Measurements from ENCODE around the gene OR10A3.

OR10A3 gene

GRCh38 chr11:7936615-7937014 lies 4.9 kb downstream of the OR10A3 start:
- DNase-seq = no peak

DNA sequence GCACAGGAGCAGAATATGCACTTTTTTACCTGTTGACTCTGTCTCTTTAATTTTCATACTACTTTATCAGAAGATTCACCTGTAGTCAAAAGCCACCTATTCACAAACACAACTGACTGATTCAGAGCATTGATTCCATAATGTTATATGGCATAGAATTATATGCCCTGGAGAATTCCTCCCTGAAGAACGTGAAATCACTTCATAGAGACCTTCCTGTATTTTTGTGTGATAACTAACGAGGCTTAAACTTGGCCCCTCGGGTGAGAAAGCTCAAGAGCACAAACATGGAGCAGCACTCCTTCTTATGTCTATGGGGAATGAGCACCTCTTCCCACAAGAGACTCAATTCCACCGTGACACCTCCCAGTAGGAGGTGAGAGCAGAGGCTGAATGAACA lies 10.3 kb downstream of the OR10A3 start, which contains the start of gene OR10A6:
TSS of gene OR10A6 (minus strand) at position 101 of the 400 bp plus-strand sequence. CDS start 2,606 bp downstream, outside the sequence.
- no peak for DNase-seq

- no peak for DNase-seq
These were observed 13.9 kb downstream of the OR10A3 start for GRCh38 chr11:7927635-7928034.

- no peak for DNase-seq
These were observed 17.0 kb downstream of the OR10A3 start for GRCh38 chr11:7924536-7924935.

DNA sequence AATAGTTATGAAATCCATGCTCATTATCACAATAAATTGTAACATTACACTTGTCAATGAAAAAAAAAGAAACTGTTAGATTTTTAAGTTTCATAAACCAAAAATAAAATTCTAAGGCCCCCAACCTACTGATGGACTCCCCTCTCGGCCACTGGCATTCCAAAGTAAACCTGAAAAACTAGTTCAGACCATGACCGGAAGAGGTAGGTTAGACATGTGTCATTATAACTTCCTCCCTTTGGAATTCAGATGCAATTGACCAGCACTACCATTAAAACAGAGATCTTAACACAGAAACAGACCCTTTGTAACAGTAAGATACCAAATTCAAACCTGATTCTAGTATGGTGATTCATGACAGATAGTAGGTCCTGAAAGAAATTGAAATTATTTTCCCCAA lies 23.4 kb downstream of the OR10A3 start:
- no peak for DNase-seq

DNA sequence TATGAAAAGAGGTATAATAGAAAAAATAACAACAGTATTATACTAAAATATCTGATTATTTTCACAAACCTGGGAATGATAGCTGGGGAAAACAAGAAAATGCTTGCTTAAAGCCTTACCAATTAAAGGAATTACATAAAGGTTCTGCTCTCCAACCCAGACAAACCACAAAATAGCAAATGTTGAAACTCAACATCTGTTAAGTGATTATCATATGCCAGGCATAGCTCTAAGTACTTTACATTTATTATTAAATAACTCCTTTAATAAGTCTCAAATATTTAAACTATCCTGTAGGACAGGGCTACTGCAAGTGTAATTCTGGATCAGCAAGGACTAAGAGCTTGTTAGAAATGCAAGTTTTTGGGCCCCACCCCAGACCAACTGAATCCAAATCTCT lies 30.5 kb downstream of the OR10A3 start:
- DNase-seq = no peak

- DNase-seq = no peak
These were observed 31.2 kb downstream of the OR10A3 start for GRCh38 chr11:7910286-7910788.

GRCh38 chr11:7909585-7910285 lies 31.8 kb downstream of the OR10A3 start:
- no peak for DNase-seq

GRCh38 chr11:7907121-7907520 lies 34.4 kb downstream of the OR10A3 start:
- DNase-seq = no peak

DNA sequence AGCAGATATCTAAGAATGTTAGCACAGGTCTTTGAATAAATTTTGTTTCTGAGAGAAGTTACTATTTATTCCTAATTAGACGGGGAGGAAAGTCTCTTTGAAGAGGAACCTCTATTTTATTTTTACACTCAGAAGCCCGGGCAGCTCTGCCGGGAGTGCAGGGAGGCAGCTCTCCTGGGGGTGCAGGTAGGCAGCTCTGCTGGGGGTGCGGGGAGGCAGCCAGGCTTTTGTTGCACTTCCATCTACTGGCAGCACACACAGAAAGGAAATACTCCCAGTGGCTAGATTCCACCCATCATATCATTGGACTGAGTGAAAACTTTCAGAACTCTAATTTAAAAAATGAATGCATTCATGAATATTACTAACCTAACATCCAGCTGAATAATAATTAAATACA lies 35.0 kb downstream of the OR10A3 start:
- DNase-seq = no peak

- no peak for DNase-seq
These were observed 35.5 kb downstream of the OR10A3 start for GRCh38 chr11:7905961-7906429.

- DNase-seq = no peak
These were observed 36.0 kb downstream of the OR10A3 start for GRCh38 chr11:7905549-7905948.

DNA sequence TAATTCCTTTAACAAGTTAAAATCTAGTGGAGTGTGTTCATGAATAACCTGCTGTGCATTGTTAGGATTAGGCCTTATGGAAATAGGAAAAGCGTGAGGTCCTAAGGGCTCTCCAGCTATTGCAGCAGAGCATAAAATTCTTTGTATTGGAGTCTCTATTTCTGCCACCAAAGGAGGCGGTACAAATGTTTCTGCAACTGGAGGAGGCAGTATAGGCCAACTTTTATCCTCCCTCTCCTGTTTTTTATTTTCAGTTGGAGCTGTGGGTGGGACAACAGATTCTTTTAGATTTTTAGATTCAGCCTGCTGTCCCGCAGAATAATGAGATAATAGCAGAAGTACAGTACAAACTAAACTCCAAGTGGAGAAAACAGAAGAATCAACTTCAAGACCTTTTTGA lies 36.6 kb downstream of the OR10A3 start:
- DNase-seq = no peak

- DNase-seq = no peak
These were observed 37.6 kb downstream of the OR10A3 start for GRCh38 chr11:7903940-7904339.

DNA sequence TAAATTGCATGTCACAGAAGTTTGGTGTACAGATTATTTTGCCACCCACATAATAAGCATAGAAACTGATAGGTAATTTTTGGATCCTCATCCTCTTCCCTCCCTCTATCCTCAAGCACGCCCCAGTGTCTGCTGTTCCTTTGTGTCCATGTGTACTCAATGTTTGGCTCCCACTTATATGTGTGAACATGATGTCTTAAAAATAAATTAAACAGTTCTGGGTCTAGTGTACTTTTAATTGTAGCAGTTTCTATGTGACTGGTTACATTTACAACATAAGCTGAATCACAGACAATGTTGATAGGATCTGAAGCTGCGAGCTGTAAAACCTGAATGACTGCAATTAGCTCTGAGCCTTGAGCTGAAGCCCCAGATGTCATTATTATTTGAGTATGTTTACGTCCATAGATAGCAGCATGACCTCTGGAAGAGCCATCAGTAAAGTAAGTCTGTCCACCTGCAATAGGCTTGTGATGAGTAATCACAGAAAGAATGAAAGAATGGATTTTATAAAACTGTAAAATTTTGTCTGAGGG lies 40.1 kb downstream of the OR10A3 start:
- no peak for DNase-seq

DNA sequence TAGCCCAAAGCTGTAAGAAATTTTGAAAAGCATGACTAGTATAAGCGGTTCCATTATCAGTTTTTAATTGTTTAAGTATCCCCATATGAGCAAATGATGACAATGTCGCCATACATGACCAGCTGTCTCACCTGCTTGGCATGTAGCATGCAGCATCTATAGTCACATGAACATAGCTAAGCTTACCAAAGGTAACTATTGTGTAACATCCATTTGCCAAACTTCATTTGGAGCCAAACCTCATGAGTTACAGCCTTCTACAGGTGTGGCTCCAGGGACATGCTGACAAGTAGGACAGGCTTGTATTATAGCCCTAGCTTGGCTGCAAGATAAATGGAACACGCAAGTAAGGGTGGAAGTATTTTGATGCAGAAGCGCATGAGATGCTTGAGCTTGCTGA lies 40.8 kb downstream of the OR10A3 start:
- no peak for DNase-seq

DNA sequence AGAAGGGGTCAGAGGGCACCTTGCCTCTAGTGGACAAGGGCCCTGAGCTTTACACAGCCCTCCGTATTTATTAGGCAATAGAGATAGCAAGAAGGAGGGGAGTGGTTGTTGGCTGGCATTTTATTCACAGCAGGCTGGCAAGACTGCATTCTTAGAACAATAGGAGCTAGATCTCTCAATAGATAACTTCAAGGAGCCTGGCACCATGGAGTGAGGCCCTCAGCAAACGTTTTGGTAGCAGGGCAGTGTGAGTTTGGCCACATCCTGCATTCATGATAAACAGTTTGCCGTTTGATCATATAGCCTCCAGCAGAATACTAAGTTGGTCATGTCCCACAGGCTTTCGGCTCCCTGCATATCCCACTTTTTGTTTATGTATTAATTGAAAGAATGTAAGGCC lies 42.1 kb downstream of the OR10A3 start:
- DNase-seq = no peak

DNA sequence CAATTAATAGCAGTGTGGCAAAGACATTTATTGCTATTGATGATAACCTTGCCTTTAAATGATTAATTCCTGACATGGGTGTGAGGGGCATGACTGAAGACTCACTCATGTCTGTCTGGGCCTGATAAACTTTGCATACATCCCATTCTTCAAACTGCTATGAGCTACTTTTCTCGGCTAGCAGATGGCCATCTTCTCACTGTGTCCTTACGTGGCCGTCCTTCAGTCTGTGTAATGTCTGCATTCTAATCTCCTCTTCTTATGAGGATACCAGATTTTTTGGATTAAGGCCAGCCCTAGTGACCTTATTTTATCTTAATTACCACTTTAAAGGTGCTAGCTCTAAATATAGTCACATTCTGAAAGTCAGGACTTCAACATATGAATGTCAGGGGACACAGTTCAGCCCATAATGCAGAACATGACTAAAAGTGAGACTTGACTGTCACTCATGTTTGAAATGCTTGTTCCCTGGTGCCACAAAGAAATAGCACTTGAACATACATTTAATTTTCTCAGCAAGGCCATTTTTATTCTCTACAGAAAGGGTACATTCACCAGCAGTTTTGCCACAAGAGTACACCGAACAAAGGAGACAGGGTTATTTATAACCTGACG lies 42.7 kb downstream of the OR10A3 start:
- no peak for DNase-seq

DNA sequence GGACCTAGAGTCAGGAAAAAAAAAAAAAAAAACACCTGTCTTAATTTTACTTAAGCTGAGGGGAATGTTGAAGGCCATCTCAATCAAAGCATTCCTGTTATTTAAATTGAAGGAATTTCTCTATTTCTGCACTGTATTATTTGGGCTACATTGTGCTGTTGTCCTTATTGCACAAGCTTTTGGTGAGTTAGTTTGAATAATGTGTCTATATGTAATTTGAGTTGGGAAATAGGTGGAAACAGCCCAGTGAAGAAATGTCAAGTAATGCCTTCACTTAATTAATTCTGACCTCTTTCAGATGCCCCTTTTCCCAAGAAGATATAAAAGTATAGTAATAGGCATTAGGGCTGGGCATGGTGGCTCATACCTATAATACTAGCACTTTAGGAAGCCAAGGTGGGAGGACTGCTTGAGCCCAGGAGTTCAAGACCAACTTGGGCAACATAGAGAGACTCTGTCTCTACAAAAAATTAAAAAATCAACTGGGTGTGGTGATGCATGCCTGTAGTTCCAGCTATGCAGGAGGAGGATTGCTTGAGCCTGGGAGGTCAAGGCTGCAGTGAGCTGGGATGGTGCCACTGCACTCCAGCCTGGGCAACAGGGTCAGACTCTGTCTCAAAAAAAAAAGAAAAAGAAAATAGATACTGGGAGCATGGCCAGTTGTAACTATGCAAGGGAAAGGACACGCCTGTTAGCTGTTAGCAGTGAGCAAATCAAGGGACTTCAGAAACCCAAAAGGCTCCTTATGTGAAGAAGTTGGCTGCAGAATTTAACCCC lies 45.3 kb downstream of the OR10A3 start:
- no peak for DNase-seq

GRCh38 chr11:7894251-7894650 lies 47.3 kb downstream of the OR10A3 start:
- no peak for DNase-seq

- no peak for DNase-seq
These were observed 47.7 kb downstream of the OR10A3 start for GRCh38 chr11:7893796-7894195.

GRCh38 chr11:7892840-7893254 lies 48.7 kb downstream of the OR10A3 start:
- DNase-seq = no peak

DNA sequence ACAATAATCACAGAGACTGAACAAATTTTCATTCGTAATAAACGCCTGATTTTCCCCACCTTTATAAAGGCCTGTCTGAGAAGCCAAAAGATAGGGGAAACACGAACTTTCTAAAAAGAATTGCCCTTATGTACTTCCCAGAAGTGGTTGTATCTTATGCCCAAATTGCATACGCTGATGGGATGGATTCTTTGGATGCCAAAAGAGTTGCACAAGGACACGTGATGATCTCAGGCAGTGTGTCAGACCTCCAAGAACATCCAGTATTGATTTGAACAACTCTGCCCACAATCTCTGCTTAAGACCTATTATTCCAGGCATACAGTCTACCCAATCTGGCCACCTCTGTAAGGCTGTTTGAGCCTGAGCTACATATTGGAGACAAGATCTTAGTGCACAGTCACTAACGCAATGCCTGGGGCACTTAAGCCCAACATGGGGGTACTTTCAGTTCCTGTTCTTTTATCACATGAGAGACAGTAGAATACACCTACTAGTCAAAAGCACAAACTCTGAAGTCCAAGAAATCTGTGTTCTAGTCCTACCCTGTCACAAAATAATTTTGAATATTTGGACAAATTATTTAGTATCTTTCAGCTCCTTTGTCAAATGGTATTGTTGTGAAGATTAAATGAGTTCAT lies 49.3 kb downstream of the OR10A3 start:
- no peak for DNase-seq
